ENCODE results near the gene SPEG. TPM values are rescaled to one million over a fixed set of nuclear protein-coding genes. Genes with fewer than 3 reads are reported as not detected.

The SPEG gene
- total RNA-seq, 1 donor from 2014 or later: under 0.01 TPM

GRCh38 chr2:219494952-219495530, 60.4 kb downstream of the SPEG start:
- DNase-seq (ENCODE audit: low read depth in 2 of 2): no peak

GRCh38 chr2:219495531-219496122, 61.0 kb downstream of the SPEG start:
- peak; percentile 45 to 75 for DNase-seq (ENCODE audit: low read depth in 2 of 2)

- DNase-seq (ENCODE audit: low read depth in 2 of 2): no peak
Observed at GRCh38 chr2:219496247-219496824, 61.7 kb downstream of the SPEG start.

GRCh38 chr2:219496825-219497494, 62.3 kb downstream of the SPEG start:
- no peak for DNase-seq (ENCODE audit: low read depth in 2 of 2)

GRCh38 chr2:219497495-219498279, 63.0 kb downstream of the SPEG start:
- peak; percentile 5 to 80 for DNase-seq (ENCODE audit: low read depth in 2 of 2)

- DNase-seq (ENCODE audit: low read depth in 2 of 2): peak; percentile 93 to 98
Observed at GRCh38 chr2:219498280-219499057, 63.8 kb downstream of the SPEG start, which contains the start of gene GMPPA. GMPPA (plus strand) TSS chr2:219498891; CDS start chr2:219499976, 1,085 bp downstream.

GRCh38 chr2:219499058-219499307, 64.3 kb downstream of the SPEG start:
- no peak for DNase-seq (ENCODE audit: low read depth in 2 of 2)

GRCh38 chr2:219499555-219499954, 64.9 kb downstream of the SPEG start:
- DNase-seq (ENCODE audit: low read depth in 2 of 2): no peak

- no peak for DNase-seq (ENCODE audit: low read depth in 2 of 2)
Observed at GRCh38 chr2:219500135-219500534, 65.5 kb downstream of the SPEG start.

GRCh38 chr2:219501849-219502248, 67.2 kb downstream of the SPEG start:
- DNase-seq (ENCODE audit: low read depth in 2 of 2): no peak

GRCh38 chr2:219502618-219503017, 68.0 kb downstream of the SPEG start:
- no peak for DNase-seq (ENCODE audit: low read depth in 2 of 2)

- no peak for DNase-seq (ENCODE audit: low read depth in 2 of 2)
Observed at GRCh38 chr2:219505585-219505984, 70.9 kb downstream of the SPEG start.

GRCh38 chr2:219506153-219506801, 71.6 kb downstream of the SPEG start:
- no peak for DNase-seq (ENCODE audit: low read depth in 2 of 2)

- DNase-seq (ENCODE audit: low read depth in 2 of 2): no peak
Observed at GRCh38 chr2:219506802-219507526, 72.3 kb downstream of the SPEG start.

- no peak for DNase-seq (ENCODE audit: low read depth in 2 of 2)
Observed at GRCh38 chr2:219507581-219508443, 73.2 kb downstream of the SPEG start.

GRCh38 chr2:219508444-219508734, 73.7 kb downstream of the SPEG start:
- no peak for DNase-seq (ENCODE audit: low read depth in 2 of 2)

GRCh38 chr2:219508971-219509779, 74.5 kb downstream of the SPEG start:
- DNase-seq (ENCODE audit: low read depth in 2 of 2): no peak

- peak; percentile 4 to 52 for DNase-seq (ENCODE audit: low read depth in 2 of 2)
Observed at GRCh38 chr2:219509780-219510511, 75.3 kb downstream of the SPEG start.

All from dermis microvascular lymphatic vessel endothelial cell (primary cell).